Panc1 (cell line): Measurements from ENCODE around the gene CDC7. TPM values are rescaled to one million over a fixed set of nuclear protein-coding genes. Genes with fewer than 3 reads are reported as not detected.

Source experiments
- ATAC-seq: fragments of 200-7000 bp; cut with Tn5 transposase; 2 replicates; pipeline ENCODE4 v1.9.1; 2020; ENCODE audit warnings: mild to moderate bottlenecking, moderate library complexity
- BruUV-seq: library from RNA; stranded (reverse); fragments of 400-500 nt; replicated peaks from 2 replicates; lab custom pipeline; 2021; lab: Mats Ljungman, UMichigan
- CTCF ChIA-PET: fragments of 300-600 bp; sonication (Branson Sonifier 250); formaldehyde crosslinking; loops from one replicate; lab custom pipeline; 2022; ENCODE audit warnings: antibody characterized with exemption; lab: Charles Lee
- POLR2A ChIA-PET: fragments of 300-600 bp; sonication (Branson Sonifier 250); formaldehyde crosslinking; loops from one replicate; lab custom pipeline; 2022; ENCODE audit warnings: antibody characterized with exemption; lab: Charles Lee
- DNase-seq: peaks from one replicate; pipeline ENCODE4 v3.0.0-alpha.2; 2010; ENCODE audit warnings: low read depth, low spot score
- H3K27ac ChIP-seq: 2 replicates; pipeline ENCODE4 v1.5.1; 2011; ENCODE audit warnings: mild to moderate bottlenecking, low read length, inconsistent platforms
- H3K27me3 ChIP-seq: fragments of 200-500 bp; sonication (Bioruptor generic); 2 replicates; pipeline ENCODE4 v1.6.0; 2014; ENCODE audit warnings: low read length, inconsistent platforms; ENCODE audit not compliant: control insufficient read depth, insufficient read depth
- H3K36me3 ChIP-seq: fragments of 200-500 bp; sonication (Bioruptor generic); 2 replicates; pipeline ENCODE4 v1.5.1; 2014; ENCODE audit warnings: inconsistent platforms, mild to moderate bottlenecking, low read length, moderate library complexity; ENCODE audit not compliant: control insufficient read depth, insufficient read depth
- H3K4me1 ChIP-seq: 2 replicates; pipeline ENCODE4 v1.5.1; 2011; ENCODE audit warnings: inconsistent platforms, mild to moderate bottlenecking, low read length, moderate library complexity; ENCODE audit not compliant: control insufficient read depth, insufficient read depth
- H3K4me3 ChIP-seq, 2 experiments: 2 replicates each; pipeline ENCODE4 v1.5.1; 2011 to 2012; ENCODE audit warnings: low read depth in 2 of 2, low read length in 2 of 2, mild to moderate bottlenecking in 2 of 2, inconsistent platforms in 1 of 2, moderate library complexity in 1 of 2
- H3K9me3 ChIP-seq: fragments of 200-500 bp; sonication (Bioruptor generic); 2 replicates; pipeline ENCODE4 v1.5.1; 2014; ENCODE audit warnings: low read depth, mild to moderate bottlenecking, inconsistent platforms, low read length, moderate library complexity; ENCODE audit not compliant: control insufficient read depth, insufficient read depth
- CTCF ChIP-seq: fragments of 450-650 bp; IDR thresholded peaks from 2 replicates; pipeline ENCODE4 v1.5.1; 2017; ENCODE audit warnings: mild to moderate bottlenecking
- POLR2AphosphoS5 ChIP-seq: IDR thresholded peaks from 2 replicates; pipeline ENCODE4 v1.6.1; 2012; ENCODE audit warnings: mild to moderate bottlenecking, low read depth, low read length, moderate library complexity
- REST ChIP-seq, 2 experiments: IDR thresholded peaks; 2 replicates each; pipeline ENCODE4 v1.6.1; 2011 to 2012; ENCODE audit warnings: low read depth in 2 of 2, control low read depth in 1 of 2, low read length in 1 of 2, mild to moderate bottlenecking in 1 of 2, moderate library complexity in 1 of 2; ENCODE audit not compliant: insufficient read depth in 1 of 2
- SIN3A ChIP-seq: IDR thresholded peaks from 2 replicates; pipeline ENCODE4 v1.6.1; 2012; ENCODE audit warnings: low read depth, mild to moderate bottlenecking, low read length, moderate library complexity, borderline replicate concordance; ENCODE audit not compliant: insufficient read depth
- TCF7L2 ChIP-seq: IDR thresholded peaks from 2 replicates; pipeline ENCODE4 v1.6.1; 2011; ENCODE audit warnings: mild to moderate bottlenecking, low read depth, low read length, inconsistent platforms
- in situ Hi-C: cut with HindIII; loops from 2 replicates; pipeline ENCODE4 v1.10.0; 2016; ENCODE audit warnings: low sequenced_read_pairs, low pct_unique_long_range_greater_than_20kb
- intact Hi-C: fragments of 100-400 bp; cut with micrococcal nuclease; formaldehyde crosslinking; loops from one replicate; pipeline ENCODE4 v1.10.0; 2022; ENCODE audit not compliant: unreplicated experiment
- total RNA-seq: library from RNA; stranded (reverse); gene quantifications from one replicate; pipeline ENCODE4 v1.2.1, GENCODE V29; 2021; ENCODE audit not compliant: unreplicated experiment

CDC7 gene
- total RNA-seq, 1 experiment from 2014 or later: 30.1 TPM

- intact Hi-C loops (no loop called here), in situ Hi-C loops (no loop called here)
- DNase-seq (no peak), ATAC-seq (no peak)
- ChIA-PET CTCF (no interaction called here), POLR2A (no interaction called here)
- Histone ChIP-seq H3K27ac (no peak overlapping the region; the same call in 1 of the 2 replicates), H3K4me1 (no peaks in the 10 kb centered on the region; the same call in 1 of the 2 replicates), H3K27me3 (no peaks in the 10 kb centered on the region), H3K9me3 (no peaks in the 10 kb centered on the region), H3K4me3 (no peak overlapping the region), H3K36me3 (peaks cover 2% of the 10 kb centered on the region; the same call in 1 of the 2 replicates)
- TF ChIP-seq POLR2AphosphoS5: no peak
- TF ChIP-seq CTCF: no peak
- TF ChIP-seq SIN3A: no peak
- no peak for TF ChIP-seq REST (IDR thresholded peaks at IDR 0.05; ENCODE audit: insufficient read depth in 1 of 2, low read depth in 2 of 2, low read length in 1 of 2)
- no peak for TF ChIP-seq TCF7L2
- BruUV-seq: no TSS peak
These were observed 27.1 kb downstream of the CDC7 start for GRCh38 chr1:91527781-91528180.

GRCh38 chr1:91529856-91530255, 29.2 kb downstream of the CDC7 start:
- POLR2A ChIA-PET: no interaction called here
- Histone ChIP-seq H3K36me3 (no peaks in the 10 kb centered on the region), H3K4me1 (no peaks in the 10 kb centered on the region; the same call in 1 of the 2 replicates), H3K9me3 (no peaks in the 10 kb centered on the region), H3K4me3 (no peak overlapping the region), H3K27ac (peak overlapping the region; percentile 11; the same call in 1 of the 2 replicates), H3K27me3 (no peaks in the 10 kb centered on the region)
- BruUV-seq: no TSS peak
- ATAC-seq: peak; percentile 82
- TF ChIP-seq TCF7L2 (no peak), CTCF (peak; percentile 68; the same call in 1 of the 2 replicates), REST (IDR thresholded peaks at IDR 0.05; ENCODE audit: insufficient read depth in 1 of 2, low read depth in 2 of 2, low read length in 1 of 2) (no peak), POLR2AphosphoS5 (no peak), SIN3A (no peak)
- intact Hi-C loops: loop anchor here (5.0 to 10.0 kb wide), 2 partner anchors 205 to 397 kb away; no protein-coding TSS in a partner anchor
- peak; percentile 8 for DNase-seq
- in situ Hi-C loops: no loop called here
- CTCF ChIA-PET: no interaction called here
